Kasumi-1 (cell line): ENCODE results near the gene EEF1AKMT3.

ENCODE experiments used
- DNase-seq, 2 experiments: peaks; one replicate each; lab custom pipeline; 2025; lab: John Stamatoyannopoulos, UW

The EEF1AKMT3 gene

GRCh38 chr12:57783466-57783801 lies 11.0 kb downstream of the EEF1AKMT3 start:
- DNase-seq: no peak

- no peak for DNase-seq
Measured at GRCh38 chr12:57783861-57784260, 11.4 kb downstream of the EEF1AKMT3 start.

DNA sequence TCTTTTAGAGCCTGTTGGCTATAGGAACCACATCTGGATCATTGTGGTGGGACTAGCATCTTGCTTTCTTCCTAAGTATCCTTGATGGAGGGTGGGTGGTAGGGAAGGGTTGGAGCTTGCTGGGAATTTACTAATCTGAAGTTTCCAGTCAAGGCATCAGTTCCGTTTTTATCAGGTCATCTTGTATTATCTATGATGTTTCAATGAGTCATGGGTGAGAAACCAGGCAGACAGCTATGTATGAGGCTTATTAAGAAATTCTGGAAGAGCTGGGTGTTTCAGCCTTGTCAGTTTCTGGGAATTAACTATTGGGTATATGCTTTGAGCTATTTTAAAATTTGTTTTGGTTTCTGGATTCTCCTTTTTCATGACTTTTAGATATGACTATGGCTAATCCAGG lies 21.5 kb downstream of the EEF1AKMT3 start:
- no peak for DNase-seq

GRCh38 chr12:57795354-57795753 lies 22.9 kb downstream of the EEF1AKMT3 start:
- DNase-seq: no peak

GRCh38 chr12:57796996-57797395 lies 24.6 kb downstream of the EEF1AKMT3 start:
- no peak for DNase-seq

GRCh38 chr12:57797933-57798332 lies 25.5 kb downstream of the EEF1AKMT3 start:
- peak; percentile 64 to 66 for DNase-seq

DNA sequence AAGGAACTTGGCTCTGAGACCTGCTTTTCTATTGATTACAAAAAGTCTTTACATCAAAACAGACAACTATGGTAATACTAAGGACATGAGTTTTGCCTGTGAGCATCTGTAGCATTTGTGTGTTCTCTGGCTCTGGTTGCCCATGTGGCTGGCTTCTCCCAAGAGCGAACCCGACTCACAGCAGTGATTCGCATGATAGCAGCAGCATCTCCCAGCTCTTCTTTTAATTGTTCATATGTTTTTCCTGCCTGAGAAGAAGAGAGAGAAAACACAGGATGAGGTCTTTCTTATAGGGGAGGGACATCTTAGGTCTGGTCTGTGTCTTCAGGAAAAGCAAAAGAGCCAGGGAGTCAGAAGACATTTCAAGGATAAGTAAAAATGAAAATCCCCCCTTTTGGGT lies 28.6 kb downstream of the EEF1AKMT3 start:
- no peak for DNase-seq

GRCh38 chr12:57802607-57803006 lies 30.2 kb downstream of the EEF1AKMT3 start:
- no peak for DNase-seq

GRCh38 chr12:57803319-57803893 lies 31.0 kb downstream of the EEF1AKMT3 start:
- peak; percentile 57 to 62 for DNase-seq

GRCh38 chr12:57806677-57807076 lies 34.3 kb downstream of the EEF1AKMT3 start:
- DNase-seq: no peak

DNA sequence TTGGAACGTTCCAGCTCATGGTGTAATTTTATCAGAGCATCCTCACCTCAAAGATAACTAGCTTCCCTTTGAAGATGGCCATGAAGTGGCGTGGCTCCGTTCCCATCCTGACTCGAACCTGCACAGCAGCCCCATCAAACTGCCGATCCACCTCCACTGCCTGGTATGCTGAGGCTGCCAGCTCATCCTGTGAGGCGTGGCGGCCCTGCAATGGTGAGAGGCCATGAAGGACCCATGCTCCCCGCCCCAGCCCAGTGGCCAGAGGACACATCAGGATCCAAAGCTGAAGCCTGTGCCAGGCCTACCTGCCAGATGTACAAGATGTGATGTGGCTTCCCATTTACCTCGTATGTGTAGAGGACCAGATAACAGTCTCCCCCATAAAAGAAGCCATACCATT lies 34.9 kb downstream of the EEF1AKMT3 start:
- DNase-seq: no peak

GRCh38 chr12:57808351-57808750 lies 35.9 kb downstream of the EEF1AKMT3 start:
- DNase-seq: no peak

DNA sequence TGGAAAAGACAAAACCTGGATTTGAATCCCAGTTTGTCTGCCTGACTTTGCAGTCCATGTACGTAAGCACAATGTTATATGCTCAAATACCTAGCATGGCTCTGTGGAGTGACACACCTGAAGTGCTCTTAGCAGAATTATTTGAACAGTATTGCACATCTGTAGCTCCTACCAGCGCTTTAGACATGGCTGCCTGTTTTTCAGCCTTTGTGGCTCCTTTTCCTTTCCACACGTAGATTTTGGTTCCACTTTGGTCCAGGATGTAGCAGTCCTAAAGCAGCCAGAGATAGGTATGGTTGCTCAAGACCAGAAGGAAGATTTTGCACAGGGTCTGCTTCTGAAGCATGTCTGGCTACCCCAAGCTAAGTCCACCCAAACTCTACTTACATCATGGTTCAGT lies 37.0 kb downstream of the EEF1AKMT3 start:
- DNase-seq: no peak

DNA sequence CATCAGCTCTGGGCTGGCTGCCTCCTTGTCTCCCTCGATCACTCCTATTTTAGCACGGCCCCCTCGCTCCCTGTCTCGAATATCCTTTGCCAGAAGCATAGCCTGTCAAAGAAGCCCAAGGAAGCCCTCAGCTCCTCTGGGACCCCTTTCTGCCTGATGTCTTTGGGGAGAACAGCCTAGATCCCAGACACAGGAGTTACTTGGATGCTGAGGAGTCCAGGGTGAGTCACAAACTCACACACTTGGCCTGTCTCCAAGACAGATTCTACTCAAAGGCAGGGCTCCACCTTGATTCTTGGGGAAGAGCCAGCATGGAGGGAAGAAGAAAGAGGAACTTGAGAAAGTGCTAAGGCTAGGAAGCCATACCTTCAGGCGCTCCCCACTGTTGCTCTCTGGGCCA lies 38.0 kb downstream of the EEF1AKMT3 start:
- DNase-seq: peak; percentile 19 to 22

GRCh38 chr12:57811028-57811755 lies 38.8 kb downstream of the EEF1AKMT3 start:
- no peak for DNase-seq

- no peak for DNase-seq
Measured at GRCh38 chr12:57813111-57813970, 40.9 kb downstream of the EEF1AKMT3 start.

GRCh38 chr12:57813971-57814772 lies 41.8 kb downstream of the EEF1AKMT3 start:
- DNase-seq: no peak

- no peak for DNase-seq
Measured at GRCh38 chr12:57815177-57816000, 43.0 kb downstream of the EEF1AKMT3 start.

DNA sequence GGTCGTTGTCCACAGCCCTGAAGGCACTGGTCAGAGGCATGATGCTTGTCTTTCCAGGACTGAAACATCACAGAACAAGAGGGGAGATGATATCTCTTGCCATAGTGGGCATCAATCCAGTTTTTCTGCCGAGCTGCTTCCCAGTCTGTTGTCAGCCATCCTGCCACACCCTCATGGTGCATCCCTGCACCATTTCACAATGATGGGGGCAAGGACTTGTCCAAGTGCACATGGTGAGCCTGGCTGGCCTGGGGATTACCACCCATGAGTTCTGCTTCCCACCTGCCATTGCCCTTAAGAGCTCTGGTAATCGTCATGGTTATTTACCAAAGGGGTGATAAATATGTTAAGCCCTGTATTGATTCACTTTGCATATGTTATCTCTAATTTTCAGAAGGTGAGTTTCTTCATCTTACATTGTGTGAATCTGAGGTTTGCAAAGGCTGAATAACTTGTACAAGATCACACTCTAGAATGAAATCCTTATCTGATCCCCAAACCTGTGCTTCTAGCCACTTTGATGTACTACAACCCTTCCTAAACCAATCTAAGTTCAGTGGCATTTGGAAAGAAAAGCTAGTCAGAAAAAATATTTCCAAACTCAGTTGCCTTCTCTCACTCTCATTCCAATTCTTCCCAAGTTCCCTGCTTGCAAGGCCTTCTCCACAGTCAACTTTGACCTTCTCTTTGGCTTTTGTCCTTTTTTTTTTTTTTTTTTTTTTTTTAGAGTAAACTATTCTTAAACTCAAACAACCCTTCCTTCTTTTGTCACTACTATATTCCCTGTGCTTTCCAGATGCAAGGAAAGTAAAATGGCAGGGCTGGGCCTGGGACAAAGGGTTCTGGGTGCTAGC lies 43.8 kb downstream of the EEF1AKMT3 start:
- no peak for DNase-seq

- DNase-seq: peak; percentile 88 to 94
Measured at GRCh38 chr12:57816855-57817151, 44.4 kb downstream of the EEF1AKMT3 start.
